ENCODE measurements around the gene DOP1A. TPM values are rescaled to one million over a fixed set of nuclear protein-coding genes. Genes with fewer than 3 reads are reported as not detected.

The DOP1A gene
- total and polyA plus RNA-seq, 4 donors, result 3.5 to 32.0 (median 9.6) TPM

GRCh38 chr6:83188501-83188900, 121.0 kb downstream of the DOP1A start:
- Histone ChIP-seq H3K27ac (ENCODE audit: low read depth in 1 of 2, low read length in 2 of 2) (no peak overlapping the region), H3K4me3 (ENCODE audit: low read depth in 1 of 3, low read length in 3 of 3) (no peak overlapping the region), H3K36me3 (ENCODE audit: control insufficient read depth in 4 of 4, insufficient read depth in 3 of 4, low read depth in 1 of 4, low read length in 3 of 4) (peaks cover 4 to 37% (median 23%) of the 10 kb centered on the region in 4 donors), H3K4me1 (ENCODE audit: control insufficient read depth in 4 of 4, insufficient read depth in 4 of 4, low read length in 3 of 4) (peaks cover 12 to 18% (median 14%) of the 10 kb centered on the region in 4 donors), H3K27me3 (ENCODE audit: control insufficient read depth in 4 of 4, insufficient read depth in 4 of 4, low read length in 3 of 4) (no peaks in the 10 kb centered on the region), H3K9me3 (ENCODE audit: control insufficient read depth in 4 of 4, low read length in 3 of 4) (no peaks in the 10 kb centered on the region), H3K9ac (ENCODE audit: low read depth in 1 of 2, low read length in 2 of 2) (no peak overlapping the region)
- no peak for DNase-seq (ENCODE audit: low spot score)
- 77% methylated on average over 3 of the region's 3 CpGs for WGBS
- TF ChIP-seq ZBTB33 (IDR thresholded peaks at IDR 0.05), result no peak
- no peak for TF ChIP-seq EGR1 (IDR thresholded peaks at IDR 0.05; ENCODE audit: low read depth in 2 of 2)
- TF ChIP-seq NR2F2 (IDR thresholded peaks at IDR 0.05), result no peak
- TF ChIP-seq RXRA (IDR thresholded peaks at IDR 0.05), result no peak
- no peak for TF ChIP-seq FOXA2 (IDR thresholded peaks at IDR 0.05)
- TF ChIP-seq FOXA1 (IDR thresholded peaks at IDR 0.05), result no peak
- no peak for TF ChIP-seq TAF1 (conservative IDR thresholded peaks at IDR 0.05)
- TF ChIP-seq CTCF (IDR thresholded peaks at IDR 0.05; ENCODE audit: low read depth, low read length, missing input control), result no peak
- no peak for TF ChIP-seq SP1 (IDR thresholded peaks at IDR 0.05)
- no peak for TF ChIP-seq YY1 (IDR thresholded peaks at IDR 0.05)
- no peak for TF ChIP-seq HNF4A (conservative IDR thresholded peaks at IDR 0.05)
- no peak for TF ChIP-seq REST (IDR thresholded peaks at IDR 0.05)
- no peak for TF ChIP-seq JUND (IDR thresholded peaks at IDR 0.05)
- no peak for TF ChIP-seq HNF4G (IDR thresholded peaks at IDR 0.05)
- no peak for TF ChIP-seq MAX (IDR thresholded peaks at IDR 0.05)
- no peak for TF ChIP-seq GABPA (IDR thresholded peaks at IDR 0.05 in 1 of 2, conservative IDR thresholded peaks at IDR 0.05 in 1 of 2)
- TF ChIP-seq RAD21 (IDR thresholded peaks at IDR 0.05), result no peak
- TF ChIP-seq ATF3 (IDR thresholded peaks at IDR 0.05), result no peak
